Ramos (cell line): Measurements from ENCODE around the gene CSF1.
"Not testable (repeated sequence)": the region's sequence is repeated elsewhere in the genome, so short reads cannot be mapped to it uniquely, and the experiment has no call there.

Experiments
- in situ Hi-C: fragments of 300-500 bp; cut with MboI; formaldehyde crosslinking; loops from one replicate; pipeline ENCODE4 v1.14.3; 2022; ENCODE audit warnings: low sequenced_read_pairs; ENCODE audit not compliant: unreplicated experiment

The CSF1 gene

GRCh38 chr1:109917768-109918606 lies 7.3 kb downstream of the CSF1 start:
- in situ Hi-C loops, result no loop called here

- in situ Hi-C loops, result no loop called here
Measured at GRCh38 chr1:109918671-109919070, 8.0 kb downstream of the CSF1 start.

- in situ Hi-C loops, result no loop called here
Measured at GRCh38 chr1:109919303-109919702, 8.7 kb downstream of the CSF1 start.

- in situ Hi-C loops, result not testable (repeated sequence)
Measured at GRCh38 chr1:109920391-109920790, 9.7 kb downstream of the CSF1 start.

- in situ Hi-C loops, result no loop called here
Measured at GRCh38 chr1:109922326-109922725, 11.7 kb downstream of the CSF1 start.

- in situ Hi-C loops, result no loop called here
Measured at GRCh38 chr1:109923131-109923945, 12.7 kb downstream of the CSF1 start.

GRCh38 chr1:109923946-109924275 lies 13.3 kb downstream of the CSF1 start:
- in situ Hi-C loops, result no loop called here

GRCh38 chr1:109924316-109924715 lies 13.7 kb downstream of the CSF1 start:
- in situ Hi-C loops, result no loop called here

- in situ Hi-C loops, result no loop called here
Measured at GRCh38 chr1:109925159-109925990, 14.7 kb downstream of the CSF1 start.

GRCh38 chr1:109926662-109927300 lies 16.1 kb downstream of the CSF1 start:
- in situ Hi-C loops, result no loop called here

GRCh38 chr1:109927356-109927755 lies 16.7 kb downstream of the CSF1 start:
- in situ Hi-C loops, result no loop called here

- in situ Hi-C loops, result no loop called here
Measured at GRCh38 chr1:109927911-109928321, 17.3 kb downstream of the CSF1 start.

- in situ Hi-C loops, result no loop called here
Measured at GRCh38 chr1:109928591-109929111, 18.0 kb downstream of the CSF1 start.

GRCh38 chr1:109929170-109929569 lies 18.5 kb downstream of the CSF1 start:
- in situ Hi-C loops, result no loop called here

GRCh38 chr1:109929588-109930251 lies 19.1 kb downstream of the CSF1 start:
- in situ Hi-C loops, result no loop called here

GRCh38 chr1:109930252-109930993 lies 19.8 kb downstream of the CSF1 start:
- in situ Hi-C loops, result no loop called here

- in situ Hi-C loops, result no loop called here
Measured at GRCh38 chr1:109931189-109931731, 20.6 kb downstream of the CSF1 start.

- in situ Hi-C loops, result no loop called here
Measured at GRCh38 chr1:109931911-109932636, 21.4 kb downstream of the CSF1 start.
